Gastrocnemius medialis (tissue), 4 donors: ENCODE results near the gene TSPAN17. TPM values are rescaled to one million over a fixed set of nuclear protein-coding genes. Genes with fewer than 3 reads are reported as not detected.

Source experiments
- ATAC-seq, 2 donors: fragments of 150-250 bp; one replicate each; pipeline ENCODE4 v1.9.1; 2016
- DNase-seq, 2 donors: peaks; one replicate each; pipeline ENCODE4 v3.0.0-alpha.2; 2019
- H3K27ac ChIP-seq, 4 donors: fragments of 200-600 bp; sonication (generic); 1 replicate in 1 of 4; 2 replicates in 3 of 4; pipeline ENCODE4 v1.5.1; 2016 to 2018; ENCODE audit warnings: mild to moderate bottlenecking in 2 of 4, moderate library complexity in 1 of 4
- H3K27me3 ChIP-seq, 3 donors: fragments of 200-600 bp; sonication (generic) in 2 of 3; 1 replicate in 1 of 3; 2 replicates in 2 of 3; pipeline versions ENCODE4 v1.5.1 to v1.6.0; 2016 to 2019; ENCODE audit warnings: mild to moderate bottlenecking in 1 of 3, moderate library complexity in 1 of 3
- H3K36me3 ChIP-seq, 2 donors: fragments of 200-600 bp; sonication (generic) in 1 of 2; one replicate each; pipeline ENCODE4 v1.5.1; 2017 to 2018
- H3K4me1 ChIP-seq, 2 donors: fragments of 200-600 bp; sonication (generic) in 1 of 2; one replicate each; pipeline ENCODE4 v1.5.1; 2016 to 2017; ENCODE audit warnings: mild to moderate bottlenecking in 2 of 2
- H3K4me3 ChIP-seq, 4 donors: fragments of 200-600 bp; sonication (generic) in 3 of 4; 1 replicate in 1 of 4; 2 replicates in 3 of 4; pipeline ENCODE4 v1.5.1; 2016 to 2019; ENCODE audit warnings: mild to moderate bottlenecking in 2 of 4
- H3K9me3 ChIP-seq, 3 donors: fragments of 200-600 bp; sonication (generic) in 2 of 3; 1 replicate in 1 of 3; 2 replicates in 2 of 3; pipeline ENCODE4 v1.5.1; 2016 to 2019
- CTCF ChIP-seq, 5 experiments: fragments of 450-650 bp in 3 of 5; fragments of 200-600 bp in 2 of 5; sonication (generic) in 2 of 5; IDR thresholded peaks in 4 of 5; conservative IDR thresholded peaks in 1 of 5; 1 replicate in 4 of 5; 2 replicates in 1 of 5; pipeline ENCODE4 v1.5.1; 2016 to 2019; ENCODE audit warnings: antibody characterized with exemption in 5 of 5, mild to moderate bottlenecking in 3 of 5, moderate library complexity in 3 of 5
- POLR2A ChIP-seq, 2 donors: fragments of 450-650 bp; IDR thresholded peaks; one replicate each; pipeline ENCODE4 v1.6.1; 2017; ENCODE audit warnings: antibody characterized with exemption in 2 of 2, mild to moderate bottlenecking in 2 of 2, moderate library complexity in 2 of 2
- in situ Hi-C, 4 donors: fragments of 200-750 bp; cut with MboI; loops; one replicate each; pipeline versions ENCODE4 v1.15.0 to v1.8.0; 2017; ENCODE audit warnings: low sequenced_read_pairs in 4 of 4
- intact Hi-C: fragments of 100-400 bp; cut with DNase I; formaldehyde crosslinking; loops from one replicate; pipeline ENCODE4 v1.15.1; 2023; ENCODE audit warnings: low total_unique reads
- total RNA-seq, 4 donors: library from RNA; depleted of rRNA; stranded (reverse); fragments of >200 nt; gene quantifications; one replicate each; pipeline versions ENCODE4 v1.1.0 to v1.2.3, GENCODE V29; 2016

Gene TSPAN17
- total RNA-seq, 4 donors from 2014 or later = 13.3 to 35.7 (median 27.2) TPM

- H3K36me3 ChIP-seq = peaks cover 0 to 8% of the 10 kb centered on the region in 2 donors
- peaks cover 9 to 12% of the 10 kb centered on the region in 2 donors for H3K4me1 ChIP-seq
- H3K4me3 ChIP-seq = no peak overlapping the region
- in situ Hi-C loops (loop anchor here in 2 of 4 donors (25.0 kb wide), 2 partner anchors 310 to 460 kb away; no protein-coding TSS in a partner anchor), intact Hi-C loops (no loop called here)
- H3K27ac ChIP-seq = no peak overlapping the region
- no peaks in the 10 kb centered on the region for H3K9me3 ChIP-seq
- no peaks in the 10 kb centered on the region for H3K27me3 ChIP-seq
- DNase-seq = no peak
- no peak for ATAC-seq
- no peak for TF ChIP-seq POLR2A (IDR thresholded peaks at IDR 0.05)
- TF ChIP-seq CTCF (IDR thresholded peaks at IDR 0.05 in 4 of 5, conservative IDR thresholded peaks at IDR 0.05 in 1 of 5) = no peak
Observed at GRCh38 chr5:176652136-176652535, 4.9 kb downstream of the TSPAN17 start.

GRCh38 chr5:176653401-176654385 lies 6.4 kb downstream of the TSPAN17 start:
- Histone ChIP-seq H3K27me3 (no peaks in the 10 kb centered on the region), H3K27ac (no peak overlapping the region), H3K36me3 (peaks cover 0 to 8% of the 10 kb centered on the region in 2 donors), H3K4me1 (peaks cover 0 to 4% of the 10 kb centered on the region in 2 donors), H3K9me3 (no peaks in the 10 kb centered on the region), H3K4me3 (no peak overlapping the region)
- in situ Hi-C loops = loop anchor here in 2 of 4 donors (25.0 kb wide), 2 partner anchors 309 to 459 kb away; no protein-coding TSS in a partner anchor
- intact Hi-C loops = no loop called here
- ATAC-seq (no peak), DNase-seq (no peak)
- TF ChIP-seq POLR2A (IDR thresholded peaks at IDR 0.05) (no peak), CTCF (IDR thresholded peaks at IDR 0.05 in 4 of 5, conservative IDR thresholded peaks at IDR 0.05 in 1 of 5) (no peak)

- Histone ChIP-seq H3K36me3 (peaks cover 0 to 8% of the 10 kb centered on the region in 2 donors), H3K27me3 (no peaks in the 10 kb centered on the region), H3K4me1 (peaks cover 0 to 4% of the 10 kb centered on the region in 2 donors), H3K27ac (no peak overlapping the region), H3K9me3 (no peaks in the 10 kb centered on the region), H3K4me3 (no peak overlapping the region)
- no peak for DNase-seq
- intact Hi-C loops (loop anchor here (5.0 kb wide), 1 partner anchor 302 kb away; no protein-coding TSS in a partner anchor), in situ Hi-C loops (loop anchor here in 2 of 4 donors (25.0 kb wide), 2 partner anchors 307 to 457 kb away; no protein-coding TSS in a partner anchor)
- no peak for TF ChIP-seq POLR2A (IDR thresholded peaks at IDR 0.05)
- TF ChIP-seq CTCF (IDR thresholded peaks at IDR 0.05 in 4 of 5, conservative IDR thresholded peaks at IDR 0.05 in 1 of 5) = no peak
- no peak for ATAC-seq
Observed at GRCh38 chr5:176654856-176655255, 7.6 kb downstream of the TSPAN17 start.

GRCh38 chr5:176656467-176656990 lies 9.2 kb downstream of the TSPAN17 start:
- H3K4me1 ChIP-seq = peaks cover 0 to 4% of the 10 kb centered on the region in 2 donors
- ATAC-seq = no peak
- in situ Hi-C loops = loop anchor here in 2 of 4 donors (25.0 kb wide), 2 partner anchors 306 to 456 kb away; no protein-coding TSS in a partner anchor
- H3K36me3 ChIP-seq = peaks cover 0 to 8% of the 10 kb centered on the region in 2 donors
- no peaks in the 10 kb centered on the region for H3K27me3 ChIP-seq
- no peak overlapping the region for H3K4me3 ChIP-seq
- no peaks in the 10 kb centered on the region for H3K9me3 ChIP-seq
- no peak for DNase-seq
- no peak for TF ChIP-seq CTCF (IDR thresholded peaks at IDR 0.05 in 4 of 5, conservative IDR thresholded peaks at IDR 0.05 in 1 of 5)
- TF ChIP-seq POLR2A (IDR thresholded peaks at IDR 0.05) = no peak
- no peak overlapping the region for H3K27ac ChIP-seq
- intact Hi-C loops = loop anchor here (5.0 kb wide), 1 partner anchor 301 kb away; no protein-coding TSS in a partner anchor
